GM12878 (cell line): ENCODE data around the gene TMEM114. TPM values are rescaled to one million over a fixed set of nuclear protein-coding genes. Genes with fewer than 3 reads are reported as not detected.

ENCODE experiments used
- ATAC-seq: fragments of 200-7000 bp; cut with Tn5 transposase; 3 replicates; pipeline ENCODE4 v1.9.1; 2020; ENCODE audit warnings: mild to moderate bottlenecking, moderate library complexity
- BruUV-seq: library from RNA; stranded (reverse); fragments of 400-500 nt; replicated peaks from 2 replicates; lab custom pipeline; 2021; lab: Mats Ljungman, UMichigan
- CTCF ChIA-PET: fragments of 300-600 bp; sonication (Branson Sonifier 250); formaldehyde crosslinking; extraction: SDS; loops from one replicate; lab custom pipeline; 2021; ENCODE audit warnings: inconsistent platforms; lab: Yijun Ruan, JAX
- POLR2A ChIA-PET: fragments of 350-600 bp; formaldehyde crosslinking; extraction: SDS; loops from one replicate; lab custom pipeline; 2021; ENCODE audit warnings: inconsistent platforms; lab: Charles Lee
- RAD21 ChIA-PET: fragments of 300-600 bp; sonication (Branson Sonifier 250); formaldehyde crosslinking; loops from one replicate; lab custom pipeline; 2023; ENCODE audit warnings: antibody characterized with exemption; ENCODE audit not compliant: unreplicated experiment; lab: Charles Lee
- SMC1A ChIA-PET: fragments of 300-600 bp; sonication (Branson Sonifier 250); formaldehyde crosslinking; loops from one replicate; lab custom pipeline; 2023; ENCODE audit not compliant: unreplicated experiment, uncharacterized antibody; lab: Charles Lee
- DNase-seq: peaks from one replicate; pipeline ENCODE4 v3.0.0-alpha.2; 2011; ENCODE audit warnings: low read depth, low spot score
- FAIRE-seq: peaks from 3 replicates; lab custom pipeline; 2011; peaks lifted over from hg19 to GRCh38; lab: Jason Lieb, UNC
- H2AFZ ChIP-seq: 2 replicates; pipeline ENCODE4 v1.6.0; 2011; ENCODE audit warnings: low read depth, low read length, control low read depth; ENCODE audit not compliant: control insufficient read depth
- H3K27ac ChIP-seq: 2 replicates; pipeline ENCODE4 v1.5.1; 2011; ENCODE audit warnings: control low read depth; ENCODE audit not compliant: control insufficient read depth, insufficient read depth
- H3K27me3 ChIP-seq, 2 experiments: replicated peaks in 1 of 2; 2 replicates each; pipeline versions ENCODE4 v1.6.0 to v1.6.1; 2011; ENCODE audit warnings: low read length in 1 of 2; ENCODE audit not compliant: control insufficient read depth in 2 of 2, insufficient read depth in 2 of 2
- H3K36me3 ChIP-seq, 2 experiments: 2 replicates each; pipeline ENCODE4 v1.5.1; 2011; ENCODE audit warnings: low read length in 1 of 2; ENCODE audit not compliant: control insufficient read depth in 2 of 2, insufficient read depth in 2 of 2
- H3K4me1 ChIP-seq: 2 replicates; pipeline ENCODE4 v1.6.1; 2011; ENCODE audit warnings: mild to moderate bottlenecking, low read length, moderate library complexity, mixed read lengths; ENCODE audit not compliant: control insufficient read depth, insufficient read depth
- H3K4me2 ChIP-seq: 2 replicates; pipeline ENCODE4 v1.6.0; 2011; ENCODE audit warnings: control low read depth; ENCODE audit not compliant: control insufficient read depth, insufficient read depth
- H3K4me3 ChIP-seq: fragments of 200-600 bp; sonication (generic); 2 replicates; pipeline ENCODE4 v1.5.1; 2016
- H3K79me2 ChIP-seq: 2 replicates; pipeline ENCODE4 v1.6.0; 2011; ENCODE audit warnings: low read length; ENCODE audit not compliant: control insufficient read depth, insufficient read depth
- H3K9ac ChIP-seq: 2 replicates; pipeline ENCODE4 v1.8.0; 2011; ENCODE audit warnings: low read length, control low read depth, mixed read lengths; ENCODE audit not compliant: control insufficient read depth, insufficient read depth
- H3K9me3 ChIP-seq: replicated peaks from 3 replicates; pipeline ENCODE4 v1.5.1; 2011; ENCODE audit warnings: mild to moderate bottlenecking, low read length; ENCODE audit not compliant: control insufficient read depth, insufficient read depth
- H4K20me1 ChIP-seq: 2 replicates; pipeline ENCODE4 v1.6.0; 2011; ENCODE audit not compliant: control insufficient read depth, insufficient read depth
- CEBPZ ChIP-seq: fragments of 150-350 bp; IDR thresholded peaks from 2 replicates; pipeline ENCODE4 v1.6.1; 2016; ENCODE audit warnings: low read depth, low read length
- EZH2 ChIP-seq: IDR thresholded peaks from 2 replicates; pipeline ENCODE4 v1.6.1; 2012; ENCODE audit warnings: low read depth, mild to moderate bottlenecking, control low read depth, inconsistent platforms, low read length, borderline replicate concordance; ENCODE audit not compliant: control insufficient read depth
- HDAC6 ChIP-seq: fragments of 200-600 bp; sonication (generic); IDR thresholded peaks from one replicate; pipeline ENCODE4 v1.8.0; 2017; ENCODE audit warnings: antibody characterized with exemption; ENCODE audit not compliant: unreplicated experiment
- KAT2A ChIP-seq: conservative IDR thresholded peaks from 2 replicates; pipeline ENCODE4 v1.6.1; 2011; ENCODE audit warnings: low read depth, low read length; ENCODE audit not compliant: control insufficient read depth
- MYC ChIP-seq: IDR thresholded peaks from 2 replicates; pipeline ENCODE4 v1.6.1; 2011; ENCODE audit warnings: mild to moderate bottlenecking, low read length, moderate library complexity, inconsistent platforms; ENCODE audit not compliant: insufficient read depth, insufficient replicate concordance, insufficient read length, severe bottlenecking
- RAD51 ChIP-seq: fragments of 450-650 bp; IDR thresholded peaks from 2 replicates; pipeline ENCODE4 v1.6.1; 2016; ENCODE audit warnings: moderate library complexity, mild to moderate bottlenecking, inconsistent platforms
- RUNX3 ChIP-seq: IDR thresholded peaks from 2 replicates; pipeline ENCODE4 v1.6.1; 2012; ENCODE audit warnings: low read length, inconsistent platforms
- SREBF2 ChIP-seq: IDR thresholded peaks from 2 replicates; pipeline ENCODE4 v1.6.1; 2012; ENCODE audit warnings: mild to moderate bottlenecking, low read length
- WRNIP1 ChIP-seq: IDR thresholded peaks from 2 replicates; pipeline ENCODE4 v1.6.1; 2011; ENCODE audit warnings: low read depth, low read length, improper control_type of control experiment, borderline replicate concordance
- ZBED1 ChIP-seq: IDR thresholded peaks from 2 replicates; pipeline ENCODE4 v1.6.1; 2016; ENCODE audit warnings: borderline replicate concordance
- WGBS: methylation state at CpG from one replicate; pipeline ENCODE4 v1.1.6; 2016; ENCODE audit warnings: low lambda C conversion rate; ENCODE audit not compliant: insufficient replicate concordance, insufficient coverage; ENCODE audit errors: missing lambda C conversion rate; 5-methylcytosine and 5-hydroxymethylcytosine counted together
- in situ Hi-C: fragments of 300-500 bp; cut with MboI; formaldehyde crosslinking; loops from 9 replicates; pipeline ENCODE4 v1.14.3; 2018; ENCODE audit warnings: mixed read lengths
- intact Hi-C: fragments of 100-400 bp; cut with micrococcal nuclease; formaldehyde crosslinking; loops from one replicate; pipeline ENCODE4 v1.14.2; 2022; ENCODE audit not compliant: unreplicated experiment
- polyA plus RNA-seq, 11 experiments: library from polyadenylated mRNA; depleted of rRNA in 4 of 11; unstranded in 6 of 11; stranded (reverse) in 5 of 11; fragments of >200 nt; fragmentation: Nextera tagmentation in 4 of 11; fragmentation: Illumina TruSeq in 1 of 11; extraction: Ambion mirVana in 4 of 11; extraction: Trizol in 1 of 11; gene quantifications; 1 replicate in 1 of 11; 2 replicates in 10 of 11; pipeline versions ENCODE4 v1.2.1 to v1.2.3, GENCODE V29; 2011 to 2016; ENCODE audit warnings: inconsistent platforms in 2 of 11, missing spikeins in 2 of 11, low read depth in 1 of 11
- total RNA-seq, 4 experiments: library from RNA; depleted of rRNA in 3 of 4; stranded (reverse); fragments of >200 nt in 3 of 4; fragmentation: Illumina TruSeq in 1 of 4; extraction: Trizol in 1 of 4; gene quantifications; 2 replicates each; pipeline versions ENCODE4 v1.2.1 to v1.2.3, GENCODE V29; 2013 to 2021

TMEM114 gene
- total and polyA plus RNA-seq, 10 of the 15 experiments (the other 5 are each of a cell fraction or from before 2014, with no cell fraction given) = not detected

DNA sequence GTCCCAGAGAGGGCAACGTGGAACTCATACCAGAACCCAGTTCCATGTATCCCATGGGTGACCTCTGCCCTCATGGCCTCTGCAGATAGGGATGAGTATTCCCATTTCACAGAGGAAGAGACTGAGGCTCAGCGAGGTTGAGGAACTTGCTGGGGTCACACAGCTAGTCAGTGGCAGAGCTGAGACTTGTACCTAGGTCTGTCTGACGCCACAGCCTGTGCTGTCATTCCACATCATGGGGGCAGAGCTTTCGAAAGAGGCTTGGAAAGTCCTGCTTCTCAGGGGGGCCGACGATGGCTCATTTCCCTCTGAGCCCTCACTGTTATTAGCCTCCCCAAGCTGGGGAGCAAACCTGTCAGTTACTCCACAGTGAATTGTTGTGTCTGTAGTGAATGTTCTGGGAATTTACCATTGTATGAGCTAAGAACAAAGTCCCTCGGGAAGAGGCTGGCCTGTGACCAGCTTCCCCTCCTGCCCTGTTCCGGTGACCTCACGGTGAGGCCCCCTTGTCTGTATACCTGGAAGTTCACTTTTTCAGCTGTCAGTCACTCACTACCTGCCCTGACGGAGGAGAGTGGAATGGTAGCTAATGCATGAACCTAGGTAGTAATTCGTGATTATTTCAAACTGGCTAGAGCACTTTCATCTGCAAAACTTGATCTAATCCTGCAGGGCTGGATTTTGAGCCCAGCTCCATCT, 40.1 kb upstream of the TMEM114 start:
- no peaks in the 10 kb centered on the region for H3K27me3 ChIP-seq
- FAIRE-seq = no peak
- H4K20me1 ChIP-seq = no peaks in the 10 kb centered on the region
- no TSS peak for BruUV-seq
- no peaks in the 10 kb centered on the region for H3K79me2 ChIP-seq
- over 99% methylated on average over 11 of the region's 11 CpGs for WGBS
- H3K4me2 ChIP-seq = no peak overlapping the region
- H2AFZ ChIP-seq = no peak overlapping the region
- peaks cover 13 to 22% of the 10 kb centered on the region in 2 experiments for H3K36me3 ChIP-seq
- POLR2A ChIA-PET = no interaction called here
- CTCF ChIA-PET = no interaction called here
- no peak overlapping the region for H3K4me3 ChIP-seq
- in situ Hi-C loops (no loop called here), intact Hi-C loops (no loop called here)
- RAD21 ChIA-PET = no interaction called here
- ATAC-seq = no peak
- no peak overlapping the region for H3K27ac ChIP-seq
- H3K4me1 ChIP-seq = no peaks in the 10 kb centered on the region
- SMC1A ChIA-PET = no interaction called here
- no peak for TF ChIP-seq RAD51
- no peak for DNase-seq
- no peak overlapping the region for H3K9ac ChIP-seq
- no peaks in the 10 kb centered on the region for H3K9me3 ChIP-seq

DNA sequence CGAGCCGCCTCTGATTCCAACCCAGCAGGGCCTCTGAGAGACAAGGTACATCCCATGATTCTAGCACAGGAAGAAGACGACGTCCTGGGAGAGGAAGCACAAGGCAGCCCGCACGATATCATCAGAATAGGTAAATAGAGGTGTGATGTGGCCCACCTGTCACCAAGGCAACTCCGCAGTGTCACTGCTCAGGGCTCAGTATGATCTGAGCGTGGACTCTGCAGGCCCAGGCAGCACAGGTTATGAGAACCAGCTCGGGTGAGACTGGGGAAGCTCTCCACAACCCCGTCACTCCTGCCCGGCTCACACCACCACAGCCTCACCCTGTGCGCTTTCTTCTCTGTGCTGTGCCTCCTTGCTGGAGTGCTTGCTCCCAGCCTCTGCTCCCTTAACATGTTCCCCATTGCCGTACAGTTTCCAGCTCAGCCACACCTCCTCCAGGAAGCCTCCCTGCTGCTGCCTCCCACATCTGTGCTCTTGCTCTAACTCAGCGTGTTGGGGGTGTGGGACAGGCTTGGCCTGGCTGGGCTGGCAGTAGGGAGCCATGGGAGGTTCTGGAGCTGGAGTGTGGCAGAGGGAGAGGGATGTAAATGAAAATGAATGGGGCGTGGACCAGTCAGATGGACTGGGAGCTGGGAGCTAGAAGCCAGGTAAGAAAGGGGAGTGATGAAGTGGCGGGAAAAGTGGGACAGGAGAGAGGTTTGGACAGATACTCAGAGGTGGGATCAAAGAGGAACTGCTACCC, 38.8 kb upstream of the TMEM114 start:
- ChIA-PET SMC1A (no interaction called here), RAD21 (no interaction called here), POLR2A (interaction anchor here (0.5 to 0.6 kb wide), 2 partner anchors 302 to 510 kb away, joined by 5 to 6 read pairs; no protein-coding TSS in a partner anchor), CTCF (no interaction called here)
- in situ Hi-C loops = no loop called here
- 98% methylated on average over 16 of the region's 16 CpGs for WGBS
- Histone ChIP-seq H3K9me3 (no peaks in the 10 kb centered on the region), H2AFZ (no peak overlapping the region), H3K79me2 (no peaks in the 10 kb centered on the region), H3K4me2 (no peak overlapping the region), H3K4me3 (no peak overlapping the region), H3K4me1 (no peaks in the 10 kb centered on the region), H3K27me3 (no peaks in the 10 kb centered on the region), H3K9ac (no peak overlapping the region), H4K20me1 (no peaks in the 10 kb centered on the region), H3K36me3 (peaks cover 8 to 22% of the 10 kb centered on the region in 2 experiments), H3K27ac (no peak overlapping the region)
- no peak for DNase-seq
- ATAC-seq = no peak
- BruUV-seq = no TSS peak
- no peak for FAIRE-seq
- intact Hi-C loops = no loop called here
- TF ChIP-seq EZH2 (no peak), WRNIP1 (no peak), ZBED1 (no peak), KAT2A (no peak), RUNX3 (no peak), CEBPZ (no peak), SREBF2 (no peak), MYC (no peak), HDAC6 (no peak)
